CD4-positive, alpha-beta T cell treated with Interleukin-17A for 4 hours (primary cell): ENCODE results near the gene SLC16A11.

Source experiments
- DNase-seq: peaks from one replicate; pipeline ENCODE4 v3.0.0-alpha.2; 2020; ENCODE audit warnings: mixed read lengths

The SLC16A11 gene

DNA sequence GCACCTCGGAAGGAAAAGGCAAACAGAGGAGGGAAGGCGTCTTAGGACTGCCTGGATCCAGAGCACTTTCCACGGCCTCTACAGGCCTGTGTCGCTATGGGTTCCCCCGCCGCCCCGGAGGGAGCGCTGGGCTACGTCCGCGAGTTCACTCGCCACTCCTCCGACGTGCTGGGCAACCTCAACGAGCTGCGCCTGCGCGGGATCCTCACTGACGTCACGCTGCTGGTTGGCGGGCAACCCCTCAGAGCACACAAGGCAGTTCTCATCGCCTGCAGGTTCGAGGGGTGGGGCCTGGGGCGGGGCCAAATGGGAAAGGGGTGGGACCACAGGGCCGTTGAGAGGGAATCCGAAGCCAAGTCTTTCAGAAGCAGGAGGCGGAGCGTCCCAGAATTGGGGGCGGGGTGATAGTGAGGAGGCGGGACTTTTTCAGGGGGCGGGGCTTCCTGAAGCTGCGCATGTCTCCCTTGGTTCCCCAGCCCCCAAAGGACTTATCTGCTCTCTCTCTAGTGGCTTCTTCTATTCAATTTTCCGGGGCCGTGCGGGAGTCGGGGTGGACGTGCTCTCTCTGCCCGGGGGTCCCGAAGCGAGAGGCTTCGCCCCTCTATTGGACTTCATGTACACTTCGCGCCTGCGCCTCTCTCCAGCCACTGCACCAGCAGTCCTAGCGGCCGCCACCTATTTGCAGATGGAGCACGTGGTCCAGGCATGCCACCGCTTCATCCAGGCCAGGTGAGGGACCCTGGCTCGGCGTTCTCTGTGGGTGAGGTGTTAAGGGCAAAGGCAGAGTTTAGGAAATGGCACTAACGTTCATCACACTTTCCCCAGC lies 20.1 kb downstream of the SLC16A11 start:
- DNase-seq = peak; percentile 94

DNA sequence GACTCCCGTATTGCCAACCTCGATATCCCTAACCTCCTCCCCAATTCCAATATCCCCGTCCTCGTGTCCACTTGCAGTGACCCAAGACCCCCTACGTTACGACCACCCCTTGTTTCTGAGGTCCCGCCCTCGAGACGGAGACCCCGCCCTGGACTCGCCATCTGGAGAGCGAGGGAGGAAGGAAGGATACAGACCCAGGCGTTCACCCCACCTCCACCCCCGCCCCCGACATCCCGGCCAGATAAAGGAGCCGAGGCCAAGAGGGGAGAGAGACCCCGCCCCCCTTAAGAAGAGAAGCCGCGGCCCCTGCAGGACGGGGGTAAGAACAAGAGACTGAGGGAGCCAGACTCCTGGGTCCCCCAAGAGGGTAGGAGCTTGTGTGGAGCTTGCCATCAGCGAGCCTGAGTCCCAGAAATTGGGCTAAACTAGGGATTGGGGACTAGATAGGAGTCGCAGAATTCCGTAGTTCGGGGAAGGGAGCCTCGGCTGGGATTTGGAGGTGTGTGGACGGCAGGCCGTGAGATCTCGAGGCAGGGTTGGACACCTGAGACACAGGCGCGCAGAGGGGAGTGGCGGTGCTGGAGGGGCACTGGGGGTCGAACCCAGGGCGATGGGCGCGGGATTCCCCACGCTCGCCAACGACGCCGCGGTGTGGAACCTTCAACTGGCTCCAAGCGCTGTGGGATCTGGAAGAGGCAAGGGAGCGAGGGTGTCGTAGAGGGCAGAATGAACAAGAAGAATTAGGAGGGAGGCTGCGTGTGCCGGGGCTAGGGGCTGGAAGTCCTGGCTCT lies 20.9 kb downstream of the SLC16A11 start, which contains the start of gene BCL6B:
Gene BCL6B (plus strand): TSS at position 270 of the 791 bp plus-strand sequence. CDS start 622 bp downstream, outside the sequence.
- DNase-seq = no peak

DNA sequence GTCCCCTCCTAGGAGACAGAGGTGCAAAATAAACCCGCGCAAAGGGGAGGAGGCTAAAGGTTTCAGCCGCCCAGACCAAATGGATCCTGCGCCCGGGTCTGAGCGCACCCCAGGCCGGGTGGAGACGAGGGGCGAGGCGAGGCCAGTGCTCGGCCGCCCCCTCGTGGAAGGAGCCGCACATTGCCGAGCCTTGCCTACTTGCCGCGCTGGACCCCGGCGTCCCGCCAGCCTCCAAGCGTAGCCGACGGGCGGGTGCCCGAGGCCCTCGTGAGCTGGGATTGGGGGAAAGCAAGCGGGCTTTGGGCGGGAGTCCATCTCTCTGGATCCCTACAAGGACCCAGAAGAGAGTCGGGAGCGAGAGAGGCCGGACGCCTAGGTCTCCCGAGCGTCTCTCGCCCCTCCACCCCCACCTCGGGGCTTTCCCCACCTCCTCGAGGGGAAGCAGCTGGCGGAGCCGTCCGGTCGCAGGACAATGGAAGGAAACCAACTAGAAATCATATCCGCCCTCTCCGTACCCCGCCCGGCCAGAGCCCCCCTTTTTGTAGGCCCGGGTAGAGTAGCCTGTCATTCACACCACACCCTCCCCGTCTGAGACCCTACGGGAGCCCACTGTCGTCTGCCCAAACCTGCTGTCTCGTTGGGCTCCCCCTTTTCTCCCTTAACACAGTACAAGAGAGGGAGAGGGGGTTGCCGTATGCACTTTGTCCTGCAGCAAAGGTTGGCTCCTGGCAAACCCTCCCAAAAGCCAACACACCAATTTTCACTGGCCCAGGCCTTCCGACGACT lies 21.7 kb downstream of the SLC16A11 start:
- peak; percentile 86 for DNase-seq

DNA sequence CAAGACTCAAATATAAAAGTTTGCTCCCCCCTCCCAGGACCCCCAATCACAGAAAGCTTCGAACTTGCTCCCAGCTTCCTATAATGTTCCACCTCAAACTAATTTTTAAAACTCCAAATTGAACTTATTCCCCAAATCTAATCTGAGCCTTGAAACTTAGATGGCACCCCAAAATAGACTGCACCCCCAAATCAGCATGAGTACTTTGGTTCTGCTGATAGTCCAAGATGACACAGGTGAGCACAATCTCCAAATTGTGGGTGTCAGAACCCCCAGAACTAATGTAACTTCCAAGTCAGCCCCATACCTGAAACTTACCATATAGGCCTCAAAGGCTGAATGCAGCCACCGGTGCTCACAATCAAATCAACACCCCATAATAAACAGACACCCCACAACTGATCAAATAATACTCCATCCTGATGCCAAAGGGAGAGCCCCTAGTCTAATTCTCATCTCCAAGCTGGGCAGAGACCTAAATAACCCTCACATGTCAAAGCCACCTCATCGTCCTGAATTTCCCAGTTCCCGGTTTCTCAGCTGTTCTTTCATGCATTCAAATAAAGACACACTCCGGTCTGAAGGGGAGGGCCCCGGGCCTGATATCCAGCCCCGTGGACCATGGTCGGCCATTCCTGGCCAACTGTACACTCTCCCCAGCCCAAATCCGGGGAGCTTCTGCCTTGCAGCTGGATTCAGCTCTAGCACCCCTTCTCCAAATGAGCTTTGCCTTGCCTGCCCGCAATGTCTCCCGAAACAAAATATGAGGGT lies 22.8 kb downstream of the SLC16A11 start:
- no peak for DNase-seq

DNA sequence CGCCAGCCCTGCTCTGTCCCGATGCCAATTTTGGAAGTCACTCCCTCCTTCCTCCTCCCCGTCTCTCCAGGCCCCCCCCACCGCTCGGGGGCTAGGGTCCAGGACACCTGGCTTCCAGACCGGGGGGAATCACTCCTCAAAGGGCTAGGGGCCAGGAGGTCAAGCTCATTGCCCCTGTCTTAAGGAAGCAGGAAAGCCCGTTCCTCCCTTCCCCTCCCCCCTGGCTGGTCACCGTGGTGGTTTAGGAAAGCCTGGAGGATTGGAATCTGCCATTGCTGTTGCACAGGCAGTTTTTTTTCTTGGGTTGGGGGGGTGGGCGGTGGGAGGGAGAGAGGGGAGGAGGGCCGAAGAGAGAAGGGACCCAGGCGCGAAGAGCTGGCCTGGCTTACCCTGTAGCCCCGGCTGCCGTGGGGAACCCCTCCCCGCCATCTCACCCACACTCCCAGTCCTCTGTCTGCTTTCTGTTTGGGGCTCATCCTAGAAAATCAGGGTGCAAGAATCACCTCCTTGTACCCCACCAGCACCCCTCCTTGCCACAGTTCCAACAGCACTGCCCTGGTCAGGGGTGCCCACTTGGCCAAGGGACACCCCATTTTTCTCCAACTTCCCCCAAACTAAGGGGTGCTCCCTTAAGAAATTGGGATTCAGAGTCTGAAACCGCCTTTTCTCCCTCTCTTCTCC lies 23.9 kb downstream of the SLC16A11 start:
- no peak for DNase-seq

DNA sequence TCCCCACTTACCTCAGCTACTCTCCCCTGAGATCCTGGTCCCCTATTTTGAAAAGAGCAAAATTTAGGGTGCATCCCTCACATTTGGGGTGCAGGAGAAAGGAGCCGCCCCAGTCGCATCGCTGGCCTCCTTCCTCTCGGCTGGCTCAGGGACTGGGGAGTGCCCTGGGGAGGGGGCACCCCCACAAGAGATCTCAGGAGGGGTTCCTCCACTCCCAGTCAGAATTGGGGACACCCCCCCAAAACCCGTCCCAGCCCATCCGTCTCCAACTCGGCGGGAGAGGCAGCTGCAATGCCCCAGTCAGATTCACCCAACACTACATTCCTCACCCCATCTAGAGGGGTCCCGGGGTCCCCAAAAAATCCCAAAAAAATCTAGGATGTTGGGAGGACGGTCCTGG lies 24.5 kb downstream of the SLC16A11 start:
- DNase-seq = no peak

DNA sequence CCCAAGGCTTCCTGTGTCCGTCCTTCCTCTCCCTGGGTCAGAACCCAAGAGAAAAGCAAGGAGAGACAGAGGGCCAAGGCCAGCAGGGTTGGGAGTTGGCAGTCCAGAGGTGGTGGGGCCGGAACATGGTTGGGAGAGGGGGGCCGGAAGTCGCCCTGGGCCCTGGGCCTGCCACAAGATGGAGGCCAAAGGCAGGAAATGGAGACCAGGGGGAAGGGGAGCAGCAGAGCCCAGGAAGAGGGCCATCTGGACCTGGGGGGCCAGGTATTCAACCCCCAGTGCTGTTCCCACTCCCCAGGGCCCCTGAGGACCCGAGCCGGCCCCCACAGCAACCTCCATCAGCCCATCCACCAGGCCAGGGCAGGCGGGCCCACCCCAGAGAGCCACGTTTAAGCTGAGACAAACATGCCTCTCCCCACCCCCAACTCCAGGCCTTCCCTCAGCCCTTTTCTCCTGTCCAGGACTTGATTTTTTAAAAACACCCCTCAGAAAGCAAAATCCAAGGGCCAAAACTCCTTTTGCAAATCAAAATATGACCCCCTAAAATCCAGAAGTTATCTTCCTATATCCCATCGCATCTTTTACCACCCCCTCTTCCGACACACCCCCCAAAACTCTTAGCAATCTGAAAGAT lies 25.4 kb downstream of the SLC16A11 start:
- DNase-seq = no peak

DNA sequence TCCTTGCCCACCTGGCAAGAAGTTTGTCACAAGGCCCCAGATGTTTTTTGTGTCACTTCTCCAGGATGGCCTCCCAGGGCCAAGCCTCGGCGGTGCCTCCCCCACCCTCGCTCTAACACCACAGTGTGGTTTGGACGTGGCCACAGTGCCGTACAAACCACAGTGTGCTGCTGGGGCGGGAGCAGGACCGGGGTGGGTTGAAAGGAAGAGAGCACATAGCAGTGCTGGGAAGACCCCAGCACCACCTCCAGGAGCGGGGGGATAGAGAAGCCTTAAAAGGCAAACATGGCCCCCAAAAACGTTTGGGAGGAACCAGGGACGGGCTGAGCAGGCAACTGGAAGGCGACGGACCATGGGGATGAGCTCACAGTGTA lies 26.1 kb downstream of the SLC16A11 start:
- no peak for DNase-seq

DNA sequence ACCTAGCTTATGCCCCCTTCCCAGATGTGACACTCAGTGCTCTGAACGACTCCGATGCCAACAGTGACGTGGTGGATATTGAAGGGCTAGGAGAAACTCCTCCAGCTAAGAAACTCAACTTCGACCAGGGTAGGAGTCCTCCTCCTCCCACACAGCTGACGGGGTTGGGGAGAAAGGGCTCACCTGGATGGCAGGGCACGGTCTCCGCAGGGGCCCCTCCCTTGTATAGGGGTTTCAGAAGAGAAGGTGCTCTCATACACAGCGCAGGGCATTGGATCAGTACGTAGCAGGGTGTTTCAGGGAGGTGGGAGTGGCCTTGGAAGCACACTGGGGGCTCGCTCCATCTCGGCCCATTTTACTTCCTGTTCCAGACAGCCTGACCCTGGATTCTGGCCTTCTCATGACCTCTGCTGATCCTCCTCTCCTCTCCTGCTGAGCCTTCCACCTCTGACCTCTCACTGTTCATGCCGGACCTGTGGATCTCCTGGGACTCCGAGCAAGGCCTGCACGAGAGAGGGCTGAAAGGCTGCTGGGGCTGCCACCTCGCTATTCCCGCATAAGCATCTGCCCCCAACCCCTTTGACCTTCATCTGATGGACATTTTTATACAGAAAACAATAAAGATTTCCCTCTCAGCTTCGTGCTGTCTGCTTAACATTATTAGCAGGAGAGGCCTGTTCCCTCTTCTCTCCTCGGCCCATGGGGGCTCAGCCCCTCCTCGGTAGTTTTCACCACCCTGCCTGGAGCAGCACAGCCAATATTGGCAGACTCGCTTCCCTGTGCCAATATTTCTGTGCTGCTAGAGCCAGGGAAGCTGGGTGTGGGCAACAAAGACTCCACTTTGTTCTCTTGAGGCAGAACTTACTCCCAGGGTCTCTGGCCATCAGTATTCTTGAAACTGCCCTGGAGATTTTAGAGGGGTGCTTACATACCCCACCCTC lies 26.7 kb downstream of the SLC16A11 start:
- no peak for DNase-seq

DNA sequence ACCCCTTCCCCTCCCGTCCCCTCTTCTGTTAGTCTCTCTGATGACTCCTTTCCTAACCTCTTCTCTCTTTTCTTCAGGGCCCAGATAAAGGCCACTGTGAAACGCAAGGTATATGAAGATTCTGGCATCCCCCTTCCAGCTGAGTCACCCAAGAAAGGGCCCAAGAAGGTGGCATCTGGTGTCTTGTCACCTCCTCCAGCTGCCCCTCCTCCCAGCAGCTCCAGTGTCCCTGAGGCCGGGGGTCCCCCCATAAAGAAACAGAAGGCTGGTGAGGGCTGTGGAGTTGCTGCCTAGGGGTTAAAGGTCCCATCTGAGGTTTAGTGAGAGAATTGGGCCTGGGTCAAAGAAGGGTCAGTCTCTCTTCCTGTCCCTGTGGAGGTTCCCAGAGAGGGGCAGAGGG lies 27.5 kb downstream of the SLC16A11 start:
- DNase-seq = no peak

DNA sequence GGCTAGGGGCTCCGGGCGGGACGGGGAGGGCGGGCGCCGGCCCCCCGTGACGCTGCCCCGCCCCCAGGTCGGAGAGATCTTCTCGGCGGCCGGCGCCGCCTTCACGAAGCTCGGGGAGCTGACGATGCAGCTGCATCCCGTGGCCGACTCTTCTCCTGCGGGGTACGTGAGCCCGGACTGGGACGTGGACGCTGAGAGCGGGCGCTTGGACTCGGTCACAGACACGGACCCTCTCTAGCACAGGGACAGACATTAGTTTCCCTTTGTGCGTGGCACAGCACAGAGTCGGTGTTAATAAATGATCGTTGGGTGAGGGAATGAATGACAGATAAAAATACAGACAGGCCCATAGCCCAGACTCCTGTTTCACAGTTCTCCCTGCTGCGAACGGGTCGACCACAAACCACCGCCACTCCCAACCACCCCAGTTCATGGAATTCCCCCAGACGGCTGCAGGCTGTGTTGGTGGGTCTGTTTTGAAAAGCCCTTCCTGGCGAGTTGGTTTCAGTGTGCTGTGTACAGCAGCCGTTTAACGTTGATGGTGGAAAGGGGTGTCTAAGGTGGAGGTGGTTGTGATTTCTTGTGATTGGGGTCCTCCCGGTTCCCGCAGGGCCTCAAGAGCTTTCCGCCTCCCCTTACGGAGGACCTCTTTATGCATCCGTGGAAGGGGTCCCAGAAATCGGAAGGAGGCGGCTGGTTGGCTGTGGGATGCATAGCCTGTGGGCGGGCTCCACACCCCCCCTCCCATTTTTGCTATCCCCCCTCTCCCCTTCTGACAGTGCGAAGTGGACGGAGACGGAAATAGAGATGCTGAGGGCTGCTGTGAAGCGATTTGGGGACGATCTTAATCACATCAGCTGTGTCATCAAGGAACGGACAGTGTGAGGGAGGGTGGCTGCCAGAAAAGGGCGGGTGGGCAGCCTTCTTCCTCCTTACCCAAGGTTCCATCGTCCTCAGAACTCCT lies 28.6 kb downstream of the SLC16A11 start:
- DNase-seq = peak; percentile 71

DNA sequence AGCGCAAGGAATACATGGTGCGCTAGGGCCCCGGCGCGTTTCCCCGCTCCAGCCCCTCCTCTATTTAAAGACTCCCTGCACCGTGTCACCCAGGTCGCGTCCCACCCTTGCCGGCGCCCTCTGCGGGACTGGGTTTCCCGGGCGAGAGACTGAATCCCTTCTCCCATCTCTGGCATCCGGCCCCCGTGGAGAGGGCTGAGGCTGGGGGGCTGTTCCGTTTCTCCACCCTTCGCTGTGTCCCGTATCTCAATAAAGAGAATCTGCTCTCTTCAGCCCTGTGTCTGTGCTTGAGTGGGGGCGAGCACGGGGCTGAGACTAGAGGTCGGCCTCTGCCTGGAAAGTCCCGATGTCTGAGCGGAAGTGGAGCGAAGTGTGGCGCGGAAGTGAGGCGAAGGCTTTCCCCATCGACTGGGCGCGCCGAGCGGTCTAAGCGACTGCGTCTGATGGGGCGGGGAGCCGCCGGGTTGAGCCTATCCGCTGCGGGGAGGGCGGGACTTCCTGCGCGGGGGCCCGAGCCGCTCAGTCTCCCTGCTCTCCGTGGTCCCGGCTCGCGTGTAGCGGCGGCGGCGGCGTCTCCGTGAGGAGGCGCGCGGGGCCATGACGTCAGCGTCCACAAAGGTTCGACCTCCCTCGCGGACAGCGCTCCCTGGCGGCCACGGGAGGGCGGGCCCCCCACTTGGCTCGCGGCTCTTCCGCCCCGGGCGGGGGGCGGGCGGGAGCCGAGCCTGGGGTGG lies 29.5 kb downstream of the SLC16A11 start:
- peak; percentile 98 for DNase-seq

DNA sequence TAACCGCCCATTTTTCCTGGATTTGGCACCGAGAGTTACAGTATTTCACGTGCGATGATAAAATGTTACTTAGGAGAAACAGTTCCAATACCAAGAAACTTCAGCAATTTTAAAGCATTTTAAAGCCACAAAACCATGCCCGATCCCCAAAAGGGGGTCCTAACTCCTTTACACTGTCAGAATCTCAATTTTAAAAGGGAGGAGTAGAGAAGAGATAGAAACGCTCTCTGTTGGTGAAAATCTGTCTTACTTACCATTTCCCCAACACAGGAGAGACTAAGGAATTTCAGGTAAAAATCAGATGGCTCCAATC lies 32.0 kb downstream of the SLC16A11 start:
- DNase-seq = no peak

DNA sequence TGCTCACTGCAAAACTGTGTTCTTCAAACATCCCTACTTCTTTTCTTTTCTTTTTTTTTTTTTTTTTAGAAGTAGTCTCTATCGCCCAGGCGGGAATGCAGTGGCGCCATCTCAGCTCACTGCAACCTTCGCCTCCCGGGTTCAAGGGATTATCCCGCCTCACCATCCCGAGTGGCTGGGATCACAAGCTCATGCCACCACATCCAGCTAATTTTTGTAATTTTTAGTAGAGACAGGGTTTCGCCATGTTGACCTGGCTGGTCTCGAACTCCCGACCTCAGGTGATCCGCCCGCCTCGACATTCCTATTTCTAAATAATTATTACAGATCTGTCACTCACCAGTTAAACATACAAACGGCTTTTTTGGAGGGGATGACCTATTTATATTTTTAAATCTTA lies 32.5 kb downstream of the SLC16A11 start:
- no peak for DNase-seq

DNA sequence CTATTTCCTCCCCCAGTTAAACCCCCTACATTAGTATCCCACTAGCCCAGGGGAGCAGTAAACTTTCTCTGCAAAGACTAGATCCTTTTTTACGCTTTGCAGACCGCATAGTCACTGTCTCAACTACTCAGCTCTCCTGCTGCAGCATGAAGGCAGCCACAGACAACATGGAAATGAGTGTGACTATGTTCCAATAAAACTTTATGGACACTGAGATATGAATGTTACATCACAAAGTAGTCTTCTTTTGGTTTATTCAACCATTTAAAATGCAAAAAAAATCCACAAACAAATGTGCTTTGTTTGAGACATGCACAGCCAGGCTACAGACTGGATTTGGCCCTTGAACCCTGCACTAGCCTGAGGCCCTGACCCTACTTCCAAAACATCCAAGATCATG lies 33.4 kb downstream of the SLC16A11 start:
- no peak for DNase-seq

DNA sequence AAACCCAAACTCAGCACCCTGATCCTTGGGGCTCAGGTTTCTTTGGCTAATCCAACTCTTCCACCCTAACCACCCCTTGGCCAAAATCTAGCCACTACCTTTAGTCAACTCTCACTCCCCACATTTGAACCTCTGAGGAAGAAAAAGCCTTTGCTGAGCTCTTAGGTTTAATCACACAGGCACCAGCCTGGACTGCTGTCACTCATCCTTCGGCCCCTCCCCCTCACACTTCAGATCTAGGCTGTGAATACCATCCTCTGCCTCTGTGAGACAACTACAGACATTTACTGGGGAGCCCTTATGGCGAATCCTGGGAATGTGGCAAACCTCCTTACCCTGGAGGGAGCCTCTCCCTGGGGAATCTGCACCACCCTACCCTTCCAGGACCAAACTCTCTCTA lies 36.7 kb downstream of the SLC16A11 start:
- DNase-seq = no peak

DNA sequence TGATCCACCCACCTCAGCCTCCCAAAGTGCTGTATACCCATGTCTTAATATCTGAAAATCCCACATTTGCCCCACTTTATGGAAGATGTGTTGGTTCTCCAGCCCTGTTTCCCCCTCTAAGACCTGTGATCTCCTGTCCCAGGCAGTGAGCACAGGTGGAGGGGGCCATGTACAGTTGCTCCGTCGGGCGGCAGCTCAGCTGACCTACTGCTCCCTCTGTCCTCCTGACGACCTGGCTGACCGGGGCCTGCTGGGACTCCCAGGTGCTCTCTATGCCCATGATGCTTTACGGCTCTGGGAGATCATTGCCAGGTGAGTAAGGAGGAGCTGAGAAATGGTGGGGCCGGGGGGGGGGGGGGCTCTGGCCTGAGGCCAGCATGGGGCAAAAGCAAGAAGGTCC lies 38.2 kb downstream of the SLC16A11 start:
- no peak for DNase-seq
